LHCN-M2 (cell line): ENCODE measurements around the gene ARHGAP18. TPM values are rescaled to one million over a fixed set of nuclear protein-coding genes. Genes with fewer than 3 reads are reported as not detected.

ENCODE experiments used
- DNase-seq: peaks from one replicate; pipeline ENCODE4 v3.0.0-alpha.2; 2012; ENCODE audit warnings: low read depth
- polyA plus RNA-seq: library from polyadenylated mRNA; unstranded; fragments of >200 nt; gene quantifications from one replicate; pipeline ENCODE4 v1.2.1, GENCODE V29; 2012; ENCODE audit warnings: missing spikeins
- total RNA-seq: library from RNA; depleted of rRNA; stranded (reverse); fragments of >200 nt; gene quantifications from 2 replicates; pipeline ENCODE4 v1.2.3, GENCODE V29; 2014; rRNA removed

The ARHGAP18 gene
- 96.8 and 101 TPM in 2 replicates for total RNA-seq
- polyA plus RNA-seq, result 18.1 TPM

- DNase-seq, result peak; percentile 97
Measured at GRCh38 chr6:129709769-129710449, at the start of gene ARHGAP18. ARHGAP18 (minus strand) TSS chr6:129710177; CDS start chr6:129710136, 41 bp downstream.

- DNase-seq, result no peak
Measured at GRCh38 chr6:129755787-129756186, 45.8 kb upstream of the ARHGAP18 start.

GRCh38 chr6:129754750-129755149 is 44.8 kb upstream of the ARHGAP18 start:
- no peak for DNase-seq

GRCh38 chr6:129753422-129753821 is 43.4 kb upstream of the ARHGAP18 start:
- peak; percentile 57 for DNase-seq

- DNase-seq, result no peak
Measured at GRCh38 chr6:129751384-129751783, 41.4 kb upstream of the ARHGAP18 start.

- DNase-seq, result no peak
Measured at GRCh38 chr6:129750360-129750759, 40.4 kb upstream of the ARHGAP18 start.

GRCh38 chr6:129749749-129750120 is 39.8 kb upstream of the ARHGAP18 start:
- DNase-seq, result peak; percentile 89

GRCh38 chr6:129748901-129749748 is 39.1 kb upstream of the ARHGAP18 start:
- DNase-seq, result peak; percentile 75

GRCh38 chr6:129748212-129748900 is 38.4 kb upstream of the ARHGAP18 start:
- DNase-seq, result peak; percentile 70

- no peak for DNase-seq
Measured at GRCh38 chr6:129747588-129748112, 37.7 kb upstream of the ARHGAP18 start.

GRCh38 chr6:129744880-129745237 is 34.9 kb upstream of the ARHGAP18 start:
- no peak for DNase-seq

GRCh38 chr6:129744201-129744879 is 34.4 kb upstream of the ARHGAP18 start:
- DNase-seq, result peak; percentile 94

- no peak for DNase-seq
Measured at GRCh38 chr6:129740013-129740412, 30.0 kb upstream of the ARHGAP18 start.

GRCh38 chr6:129736105-129736504 is 26.1 kb upstream of the ARHGAP18 start:
- DNase-seq, result no peak

GRCh38 chr6:129733290-129733689 is 23.3 kb upstream of the ARHGAP18 start:
- DNase-seq, result no peak

GRCh38 chr6:129732542-129732941 is 22.6 kb upstream of the ARHGAP18 start:
- no peak for DNase-seq

GRCh38 chr6:129732034-129732433 is 22.1 kb upstream of the ARHGAP18 start:
- no peak for DNase-seq

GRCh38 chr6:129731428-129731827 is 21.5 kb upstream of the ARHGAP18 start:
- no peak for DNase-seq

GRCh38 chr6:129730477-129731165 is 20.6 kb upstream of the ARHGAP18 start:
- DNase-seq, result peak; percentile 54

- DNase-seq, result no peak
Measured at GRCh38 chr6:129726650-129727049, 16.7 kb upstream of the ARHGAP18 start.

GRCh38 chr6:129725341-129725740 is 15.4 kb upstream of the ARHGAP18 start:
- no peak for DNase-seq
